Stomach (tissue), 4 donors: ENCODE data around the gene CORO2B.

Experiments
- CTCF ChIP-seq, 7 experiments: fragments of 450-650 bp in 4 of 7; fragments of 200-600 bp in 3 of 7; sonication (generic) in 3 of 7; IDR thresholded peaks; one replicate each; pipeline ENCODE4 v1.5.1; 2016 to 2019; ENCODE audit warnings: antibody characterized with exemption in 7 of 7, control low read depth in 2 of 7, mild to moderate bottlenecking in 1 of 7
- POLR2AphosphoS5 ChIP-seq, 3 donors: sonication (generic); formaldehyde crosslinking; IDR thresholded peaks; one replicate each; pipeline ENCODE4 v1.6.1; 2016; ENCODE audit warnings: antibody characterized with exemption in 3 of 3

GRCh38 chr15:68603951-68604350 lies 25.2 kb downstream of the CORO2B start:
- TF ChIP-seq CTCF (IDR thresholded peaks at IDR 0.05) (no peak), POLR2AphosphoS5 (IDR thresholded peaks at IDR 0.05) (no peak)
